ENCODE data around the gene ABHD17A.
A peak's percentile ranks its signal among the peaks of the same experiment; 100 is the strongest.
"Not testable (repeated sequence)": the region's sequence is repeated elsewhere in the genome, so short reads cannot be mapped to it uniquely, and the experiment has no call there.

The ABHD17A gene

DNA sequence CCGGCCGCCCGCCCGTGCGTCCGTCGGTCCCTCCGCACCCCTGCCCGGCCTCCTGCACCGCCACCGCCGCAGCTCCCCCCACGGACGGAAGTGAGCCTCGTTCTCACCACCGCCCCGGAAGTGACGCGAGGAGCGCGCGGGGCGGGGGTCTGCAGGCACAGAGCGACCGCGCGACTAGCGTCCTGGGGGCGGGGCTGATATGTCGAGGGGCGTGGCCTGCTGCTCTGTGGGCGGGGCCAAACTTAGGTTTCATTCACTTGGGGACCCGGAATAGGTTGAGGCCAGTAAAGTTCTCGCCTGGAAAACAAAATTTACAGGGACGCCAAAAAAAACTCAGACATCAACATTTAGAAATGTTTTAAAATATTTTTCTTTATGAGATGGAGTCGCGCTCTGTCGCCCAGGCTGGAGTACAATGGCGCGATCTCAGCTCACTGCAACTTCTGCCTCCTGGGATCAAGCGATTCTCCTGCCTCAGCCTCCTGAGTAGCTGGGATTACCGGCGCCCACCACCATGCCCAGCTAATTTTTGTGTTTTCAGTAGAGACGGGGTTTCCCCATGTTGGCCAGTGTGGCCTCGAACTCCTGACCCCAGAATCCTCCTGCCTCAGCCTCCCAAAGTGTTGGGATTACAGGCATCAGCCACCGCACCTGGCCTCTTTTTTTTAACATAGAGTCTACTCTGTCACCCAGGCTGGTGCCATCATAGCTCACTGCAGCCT is at the start of gene ABHD17A:
TSS of gene ABHD17A (minus strand) at position 99 of the 722 bp plus-strand sequence. CDS start 3,930 bp downstream, outside the sequence.
- DNase-seq (ENCODE audit: low spot score): peak; percentile 89
- FAIRE-seq: not testable (repeated sequence)

- no peak for DNase-seq (ENCODE audit: low spot score)
- no peak for FAIRE-seq
These were observed 48.6 kb upstream of the ABHD17A start for GRCh38 chr19:1933942-1934341.

- no peak for DNase-seq (ENCODE audit: low spot score)
- FAIRE-seq: no peak
These were observed 47.9 kb upstream of the ABHD17A start for GRCh38 chr19:1933244-1933643.

DNA sequence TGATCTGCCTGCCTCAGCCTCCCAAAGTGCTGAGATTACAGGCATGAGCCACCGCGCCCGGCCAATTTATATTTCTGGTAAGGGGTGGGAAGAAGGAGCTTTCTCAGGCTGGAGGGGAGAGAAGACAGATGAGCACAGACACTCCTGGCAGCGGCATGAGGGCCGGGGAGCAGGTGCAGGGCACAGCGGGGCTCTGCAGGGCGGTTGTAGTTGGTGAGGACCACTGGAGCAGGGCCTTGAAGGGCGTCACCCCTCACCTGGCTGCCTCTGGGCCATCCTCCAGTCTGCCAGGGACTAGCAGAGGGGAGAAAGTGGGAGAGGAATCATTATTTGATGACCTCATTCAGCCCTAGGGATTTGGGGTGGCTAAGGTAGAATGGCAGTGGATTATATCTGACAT is 47.1 kb upstream of the ABHD17A start:
- FAIRE-seq (no peak), DNase-seq (ENCODE audit: low spot score) (no peak)

GRCh38 chr19:1931445-1931844 is 46.1 kb upstream of the ABHD17A start:
- DNase-seq (ENCODE audit: low spot score): no peak

DNA sequence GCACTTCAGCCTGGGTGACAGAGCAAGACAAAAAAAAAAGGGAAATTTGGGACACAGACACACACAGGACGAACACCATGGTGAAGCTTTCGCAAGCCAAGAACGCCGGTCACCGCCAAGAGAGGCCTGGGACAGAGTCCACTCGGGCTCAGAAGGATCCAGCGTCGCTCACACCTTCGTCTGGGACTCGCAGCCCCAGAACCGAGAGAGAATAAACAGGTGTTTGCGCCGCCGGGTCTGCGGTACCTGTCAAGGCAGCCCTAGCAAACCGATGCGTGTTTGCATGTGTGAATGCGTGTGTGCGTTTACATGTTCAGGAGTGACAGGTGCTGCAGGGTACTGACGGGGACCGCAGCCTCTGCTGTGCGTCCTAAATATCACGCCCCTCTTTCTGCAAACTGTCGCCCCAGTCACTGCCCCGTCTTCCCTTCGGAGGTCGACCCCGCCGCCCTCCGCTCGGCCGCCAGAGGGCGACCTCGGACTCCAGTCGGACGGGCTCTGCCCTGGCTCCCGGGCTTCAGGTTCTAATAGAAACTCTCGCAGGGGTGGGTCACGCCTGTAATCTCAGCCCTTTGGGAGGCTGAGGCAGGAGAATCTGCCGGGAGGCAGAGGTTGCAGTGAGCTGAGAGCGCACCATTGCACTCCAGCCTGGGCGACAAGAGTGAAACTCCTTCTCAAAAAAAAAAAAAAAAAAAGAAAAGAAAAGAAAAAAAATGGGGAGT is 43.9 kb upstream of the ABHD17A start:
- FAIRE-seq (no peak), DNase-seq (ENCODE audit: low spot score) (peak; percentile 81)

More at GRCh38 chr19:1931445-1931844, 46.1 kb upstream of the ABHD17A start:
- no peak for FAIRE-seq

DNA sequence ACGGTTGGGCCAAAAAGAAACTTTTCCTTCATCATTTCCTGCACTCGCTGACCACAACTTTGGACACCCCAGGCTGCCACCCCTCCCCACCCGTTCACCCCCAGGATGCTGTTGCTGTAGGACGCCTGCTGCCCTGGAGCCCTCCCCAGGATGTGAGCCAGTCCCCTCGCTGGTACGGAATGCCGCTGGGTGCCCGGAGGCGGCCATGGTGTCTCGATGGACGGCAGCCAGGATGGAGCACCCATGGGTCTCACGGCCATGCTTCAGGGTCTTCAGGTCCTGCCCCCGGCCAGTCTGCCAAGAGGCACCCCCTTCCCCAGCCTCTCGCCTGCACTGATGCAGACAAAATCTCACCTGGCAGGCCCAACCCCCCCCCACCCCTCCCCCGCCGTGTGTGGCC is 40.2 kb upstream of the ABHD17A start:
- no peak for FAIRE-seq
- DNase-seq (ENCODE audit: low spot score): no peak

- no peak for DNase-seq (ENCODE audit: low spot score)
- no peak for FAIRE-seq
These were observed 39.1 kb upstream of the ABHD17A start for GRCh38 chr19:1924320-1924961.

DNA sequence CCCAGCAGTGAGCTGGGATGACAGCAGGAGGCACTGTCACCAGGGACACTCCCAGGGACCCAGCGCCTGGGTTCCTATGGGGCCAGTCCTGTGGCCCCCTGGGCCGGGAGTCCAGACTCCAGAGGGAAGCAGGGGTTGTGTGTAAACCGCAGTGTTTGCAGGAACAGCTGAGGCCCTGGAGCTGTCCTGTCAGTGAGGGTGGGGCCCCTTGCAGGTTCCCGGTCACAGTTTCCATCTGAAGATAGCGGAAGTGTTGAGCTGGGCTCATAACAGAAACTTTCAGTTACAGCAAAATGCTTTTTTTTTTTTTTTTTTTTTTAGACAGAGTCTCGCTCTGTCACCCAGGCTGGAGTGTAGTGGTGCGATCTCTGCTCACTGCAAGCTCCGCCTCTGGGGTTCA is 38.0 kb upstream of the ABHD17A start:
- no peak for FAIRE-seq
- DNase-seq (ENCODE audit: low spot score): no peak

- DNase-seq (ENCODE audit: low spot score): no peak
These were observed 37.5 kb upstream of the ABHD17A start for GRCh38 chr19:1922803-1923202.

GRCh38 chr19:1921825-1922224 is 36.5 kb upstream of the ABHD17A start:
- FAIRE-seq (no peak), DNase-seq (ENCODE audit: low spot score) (no peak)

More at GRCh38 chr19:1922803-1923202, 37.5 kb upstream of the ABHD17A start:
- no peak for FAIRE-seq

- no peak for DNase-seq (ENCODE audit: low spot score)
- no peak for FAIRE-seq
These were observed 36.0 kb upstream of the ABHD17A start for GRCh38 chr19:1921326-1921725.

DNA sequence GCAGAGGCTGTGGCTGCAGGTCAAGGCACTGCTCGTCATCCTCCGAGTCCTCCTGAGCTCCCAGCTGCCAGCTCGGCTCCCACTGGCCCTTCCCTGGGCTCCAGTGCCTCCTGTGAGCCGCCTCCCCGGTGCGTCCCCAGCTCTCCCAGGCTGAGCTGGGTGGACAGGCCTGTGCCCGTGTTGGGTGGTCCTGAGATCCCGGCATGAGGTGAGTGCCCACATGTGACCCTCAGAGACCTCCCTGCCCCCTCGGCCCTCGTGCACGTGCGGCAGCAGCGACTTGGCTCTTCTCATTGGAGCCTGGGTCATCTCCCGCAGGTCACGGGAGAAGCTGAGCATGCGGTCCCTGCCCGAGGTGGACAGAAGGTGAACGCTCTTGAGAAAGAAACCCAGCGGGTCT is 35.3 kb upstream of the ABHD17A start:
- no peak for DNase-seq (ENCODE audit: low spot score)
- FAIRE-seq: no peak

GRCh38 chr19:1918975-1919374 is 33.7 kb upstream of the ABHD17A start:
- no peak for FAIRE-seq
- no peak for DNase-seq (ENCODE audit: low spot score)

GRCh38 chr19:1917926-1918325 is 32.6 kb upstream of the ABHD17A start:
- DNase-seq (ENCODE audit: low spot score) (no peak), FAIRE-seq (no peak)

GRCh38 chr19:1917146-1917545 is 31.9 kb upstream of the ABHD17A start:
- DNase-seq (ENCODE audit: low spot score) (no peak), FAIRE-seq (no peak)

GRCh38 chr19:1914826-1915341 is 29.6 kb upstream of the ABHD17A start:
- no peak for DNase-seq (ENCODE audit: low spot score)
- no peak for FAIRE-seq

DNA sequence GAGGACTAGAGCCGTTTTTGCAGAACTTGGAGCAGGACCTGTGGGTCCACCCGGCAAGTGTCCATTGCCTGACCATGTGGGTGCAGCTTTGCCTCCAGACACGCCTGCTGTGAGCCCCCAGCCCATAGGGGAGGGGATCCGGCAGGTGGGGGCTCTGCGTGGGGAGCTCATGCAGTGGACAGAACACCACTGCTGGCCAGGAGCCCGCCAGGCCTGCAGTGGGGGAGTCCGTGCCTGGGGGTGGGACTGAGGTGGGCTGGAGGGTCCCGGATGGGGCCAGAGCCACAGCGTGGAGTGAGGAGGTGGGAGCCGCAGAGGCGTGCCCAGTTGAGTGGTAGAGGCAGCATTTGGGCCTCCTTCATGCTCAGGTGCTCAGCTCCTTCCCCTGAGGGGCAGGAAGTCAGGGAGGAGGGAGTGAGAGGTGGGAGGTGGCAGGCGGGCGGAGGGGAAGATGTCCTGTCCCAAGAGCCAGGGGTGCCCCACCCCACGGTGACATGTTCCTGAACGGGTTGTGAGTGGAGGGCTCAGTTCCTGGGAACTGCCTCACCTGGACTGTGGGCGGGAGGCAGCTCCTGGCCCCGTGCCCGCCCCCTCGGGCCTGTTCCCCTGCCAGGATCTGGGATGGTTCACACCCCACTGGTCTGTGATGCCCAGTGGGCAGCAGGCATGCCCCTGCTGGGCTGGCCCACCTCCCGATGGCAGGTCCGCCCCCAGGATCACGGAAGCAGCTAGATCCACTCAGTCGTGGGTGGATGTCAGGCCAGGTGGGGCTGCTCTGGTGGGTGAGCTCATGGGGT is 28.7 kb upstream of the ABHD17A start:
- FAIRE-seq (no peak), DNase-seq (ENCODE audit: low spot score) (no peak)

GRCh38 chr19:1912760-1913505 is 27.6 kb upstream of the ABHD17A start:
- FAIRE-seq (no peak), DNase-seq (ENCODE audit: low spot score) (no peak)

DNA sequence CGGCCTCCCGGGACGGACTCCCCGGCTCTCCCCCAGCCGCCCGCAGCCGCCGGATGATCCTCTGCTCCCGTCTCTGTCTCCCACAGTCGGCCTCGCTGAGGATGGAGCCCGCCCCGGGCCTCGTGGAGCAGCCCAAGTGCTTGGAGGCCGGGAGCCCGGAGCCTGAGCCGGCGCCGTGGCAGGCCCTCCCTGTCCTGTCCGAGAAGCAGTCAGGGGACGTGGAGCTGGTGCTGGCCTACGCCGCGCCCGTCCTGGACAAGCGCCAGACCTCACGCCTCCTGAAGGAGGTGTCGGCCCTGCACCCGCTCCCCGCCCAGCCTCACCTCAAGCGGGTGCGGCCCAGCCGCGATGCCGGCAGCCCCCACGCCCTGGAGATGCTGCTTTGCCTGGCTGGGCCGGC is 26.7 kb upstream of the ABHD17A start:
- DNase-seq (ENCODE audit: low spot score) (no peak), FAIRE-seq (no peak)

- no peak for FAIRE-seq
- DNase-seq (ENCODE audit: low spot score): no peak
These were observed 25.8 kb upstream of the ABHD17A start for GRCh38 chr19:1911098-1911497.

All from urothelium cell line (cell line).